BLaER1 (cell line): ENCODE results near the gene CD6.

ENCODE experiments used
- H3K27ac ChIP-seq: shearing (Covaris generic); formaldehyde crosslinking; 2 replicates; pipeline ENCODE4 v1.8.1; 2022
- H3K27me3 ChIP-seq: shearing (Covaris generic); formaldehyde crosslinking; 2 replicates; pipeline ENCODE4 v1.8.1; 2022
- H3K36me3 ChIP-seq: shearing (Covaris generic); formaldehyde crosslinking; 2 replicates; pipeline ENCODE4 v1.8.1; 2022
- H3K4me1 ChIP-seq: shearing (Covaris generic); formaldehyde crosslinking; 2 replicates; pipeline ENCODE4 v1.8.1; 2022
- H3K4me2 ChIP-seq: shearing (Covaris generic); formaldehyde crosslinking; 2 replicates; pipeline ENCODE4 v1.8.1; 2022
- H3K4me3 ChIP-seq: shearing (Covaris generic); formaldehyde crosslinking; 2 replicates; pipeline ENCODE4 v1.8.1; 2022
- H3K9ac ChIP-seq: shearing (Covaris generic); formaldehyde crosslinking; 2 replicates; pipeline ENCODE4 v1.8.1; 2022
- H3K9me3 ChIP-seq: shearing (Covaris generic); formaldehyde crosslinking; 2 replicates; pipeline ENCODE4 v1.8.1; 2022
- H4K20me1 ChIP-seq: shearing (Covaris generic); formaldehyde crosslinking; 2 replicates; pipeline ENCODE4 v1.8.1; 2022
- Cebpa-rat ChIP-seq: shearing (Covaris generic); IDR thresholded peaks from 2 replicates; pipeline ENCODE4 v1.8.1; 2022

The CD6 gene

DNA sequence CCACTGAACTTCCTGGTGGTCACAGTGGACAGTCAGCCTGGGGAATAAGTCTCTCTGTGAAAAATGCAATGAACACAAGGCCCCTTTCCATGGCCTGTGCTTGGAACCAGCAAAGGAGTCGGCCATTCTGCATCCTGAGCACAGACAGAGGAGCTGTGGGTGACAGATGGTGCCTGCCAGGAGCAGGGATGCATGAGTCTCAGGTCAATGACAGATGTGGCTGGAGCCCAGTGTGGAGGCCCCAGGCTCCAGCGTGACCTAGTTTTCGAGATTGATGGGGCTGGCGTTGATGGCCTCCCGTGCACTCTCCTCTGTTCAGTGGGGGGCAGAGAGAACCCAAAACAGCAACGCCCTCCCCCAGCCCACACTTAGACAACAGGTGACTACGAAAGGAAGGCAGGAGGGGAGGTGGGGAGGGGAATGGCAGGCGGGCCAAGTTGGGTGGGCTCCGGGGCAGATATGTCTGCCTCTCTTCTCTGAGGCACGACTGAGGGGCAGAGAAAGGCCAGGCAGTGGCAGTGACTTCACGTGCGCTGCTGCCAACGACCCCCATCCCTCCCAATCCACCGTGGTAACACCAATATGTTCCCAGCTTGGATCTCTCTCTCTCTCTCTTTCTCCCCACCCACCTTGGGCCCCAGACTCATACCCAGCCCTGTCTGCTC is 96.4 kb downstream of the CD6 start:
- no peak overlapping the region for H3K4me3 ChIP-seq
- H4K20me1 ChIP-seq, result no peaks in the 10 kb centered on the region
- no peaks in the 10 kb centered on the region for H3K27me3 ChIP-seq
- no peak for TF ChIP-seq Cebpa-rat
- H3K36me3 ChIP-seq, result no peaks in the 10 kb centered on the region
- H3K27ac ChIP-seq, result no peak overlapping the region
- H3K9ac ChIP-seq, result no peak overlapping the region
- H3K9me3 ChIP-seq, result no peaks in the 10 kb centered on the region
- no peak overlapping the region for H3K4me2 ChIP-seq
- peaks cover 32% of the 10 kb centered on the region for H3K4me1 ChIP-seq

DNA sequence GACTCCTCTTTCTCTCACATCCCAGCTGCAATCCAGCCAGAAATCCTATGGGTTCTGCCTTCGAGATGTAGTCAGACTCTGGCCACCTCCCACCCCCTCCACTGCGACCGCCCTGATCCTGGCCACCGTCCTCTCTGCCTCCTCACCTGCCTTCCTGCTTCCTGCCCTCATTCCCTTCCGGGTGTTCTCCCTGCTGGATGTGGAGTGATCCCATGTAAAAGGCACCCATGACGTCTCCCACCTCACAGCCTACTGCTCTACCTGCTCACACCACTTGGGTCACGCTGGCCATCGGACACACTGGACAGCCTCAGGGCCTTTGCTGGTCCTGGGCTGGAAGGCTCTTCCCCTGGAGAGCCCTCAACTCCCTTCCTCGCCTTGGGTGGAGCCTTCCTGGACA is 97.1 kb downstream of the CD6 start:
- no peak for TF ChIP-seq Cebpa-rat
- H3K9me3 ChIP-seq, result no peaks in the 10 kb centered on the region
- H3K9ac ChIP-seq, result no peak overlapping the region
- H3K4me1 ChIP-seq, result peaks cover 39% of the 10 kb centered on the region
- H4K20me1 ChIP-seq, result no peaks in the 10 kb centered on the region
- no peaks in the 10 kb centered on the region for H3K36me3 ChIP-seq
- H3K27ac ChIP-seq, result no peak overlapping the region
- no peak overlapping the region for H3K4me2 ChIP-seq
- no peaks in the 10 kb centered on the region for H3K27me3 ChIP-seq
- H3K4me3 ChIP-seq, result no peak overlapping the region

DNA sequence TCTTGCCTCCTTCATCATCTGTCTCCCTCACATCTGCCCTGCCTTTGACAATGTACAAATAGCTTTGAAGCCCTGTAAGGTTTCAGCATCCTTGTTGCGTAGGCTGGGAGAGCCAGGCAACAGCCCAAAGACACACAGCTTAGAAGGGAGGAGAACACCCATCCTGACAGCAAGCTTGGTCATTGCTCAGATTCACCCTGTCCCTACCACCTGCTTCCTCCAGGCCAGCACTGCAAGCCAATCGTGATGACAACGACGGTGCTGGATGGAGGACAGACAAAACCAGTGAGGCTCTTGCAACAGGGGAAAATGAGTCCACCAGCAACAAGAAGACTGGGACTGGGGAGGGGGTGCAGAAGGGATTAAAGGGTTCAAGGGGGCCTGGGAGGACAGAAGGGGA is 97.9 kb downstream of the CD6 start:
- H4K20me1 ChIP-seq, result no peaks in the 10 kb centered on the region
- H3K27me3 ChIP-seq, result no peaks in the 10 kb centered on the region
- no peaks in the 10 kb centered on the region for H3K9me3 ChIP-seq
- no peak overlapping the region for H3K4me3 ChIP-seq
- H3K36me3 ChIP-seq, result no peaks in the 10 kb centered on the region
- no peak overlapping the region for H3K27ac ChIP-seq
- H3K4me1 ChIP-seq, result peaks cover 42% of the 10 kb centered on the region
- no peak overlapping the region for H3K4me2 ChIP-seq
- no peak overlapping the region for H3K9ac ChIP-seq
- TF ChIP-seq Cebpa-rat, result no peak
